ENCODE measurements around the gene KLHL29. TPM values are rescaled to one million over a fixed set of nuclear protein-coding genes. Genes with fewer than 3 reads are reported as not detected.

Gene KLHL29
- total RNA-seq, 1 experiment from 2014 or later = 16.7 TPM

DNA sequence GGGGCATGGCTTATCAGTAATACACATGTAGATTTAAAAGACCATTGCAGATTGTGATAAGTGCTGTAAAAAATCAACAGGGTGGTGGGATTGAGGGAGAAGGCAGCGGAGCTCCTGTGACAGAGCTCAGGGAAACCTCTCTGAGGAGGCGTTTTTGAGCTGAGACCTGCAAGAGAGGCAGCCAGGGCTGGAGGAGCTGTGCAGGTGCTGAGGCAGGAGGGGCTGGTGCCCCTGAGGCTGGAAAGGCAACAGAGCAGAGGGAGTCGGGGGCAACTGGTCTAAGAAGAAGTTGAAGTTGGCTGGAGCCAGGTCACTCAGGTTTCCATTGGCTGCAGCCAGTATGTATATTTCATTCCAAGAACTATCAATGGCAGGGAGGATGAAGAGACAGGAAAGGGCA is 47.6 kb downstream of the KLHL29 start:
- Histone ChIP-seq H3K4me2 (ENCODE audit: low read length) (no peak overlapping the region), H4K20me1 (ENCODE audit: insufficient read depth) (no peaks in the 10 kb centered on the region), H3K9me2 (ENCODE audit: insufficient read depth) (no peaks in the 10 kb centered on the region), H3K36me3 (ENCODE audit: control insufficient read depth in 1 of 2, insufficient read depth in 2 of 2, low read length in 2 of 2) (no peaks in the 10 kb centered on the region), H3K4me3 (replicated peaks in 1 of 2; ENCODE audit: low read depth in 1 of 2, low read length in 2 of 2) (no peak overlapping the region), H2AFZ (ENCODE audit: low read depth, low read length, poor library complexity, severe bottlenecking) (no peak overlapping the region), H3K9me3 (ENCODE audit: control insufficient read depth in 1 of 2, insufficient read depth in 1 of 2, low read depth in 1 of 2, low read length in 2 of 2) (no peaks in the 10 kb centered on the region), H3K4me1 (ENCODE audit: control insufficient read depth in 1 of 2, insufficient read depth in 2 of 2, low read length in 2 of 2) (no peaks in the 10 kb centered on the region), H3K27ac (ENCODE audit: low read depth, low read length) (no peak overlapping the region), H3K27me3 (ENCODE audit: insufficient read depth, low read length) (no peaks in the 10 kb centered on the region), H3K79me2 (ENCODE audit: insufficient read depth, low read length) (0 out of 2 replicates have a peak, but pooled peaks cover 16% of the 10 kb centered on the region), H3K9ac (ENCODE audit: low read length) (no peak overlapping the region)
- ChIA-PET CTCF (no interaction called here), POLR2A (no interaction called here), RAD21 (ENCODE audit: low non-redundant PET in 1 of 2, low total read pairs in 2 of 2, uncharacterized antibody in 2 of 2, unreplicated experiment in 2 of 2) (no interaction called here)
- intact Hi-C loops (cut with micrococcal nuclease) = no loop called here
- BruUV-seq (replicated peaks) = no TSS peak
- no peak for DNase-seq (ENCODE audit: low read depth, low spot score)
- no peak for ATAC-seq
- TF ChIP-seq ATF3 (IDR thresholded peaks at IDR 0.05) (no peak), REST (IDR thresholded peaks at IDR 0.05; ENCODE audit: low read depth) (no peak), YY1 (IDR thresholded peaks at IDR 0.05; ENCODE audit: extremely low read depth, insufficient replicate concordance, low read depth, low read length) (no peak), ZFX (IDR thresholded peaks at IDR 0.05) (no peak), FOSL1 (IDR thresholded peaks at IDR 0.05; ENCODE audit: low read depth) (no peak), ELF1 (IDR thresholded peaks at IDR 0.05; ENCODE audit: borderline replicate concordance, low read depth) (no peak), TCF7L2 (IDR thresholded peaks at IDR 0.05; ENCODE audit: borderline replicate concordance, extremely low read depth, insufficient read depth, insufficient read length) (no peak), SRF (IDR thresholded peaks at IDR 0.05; ENCODE audit: low read depth) (no peak), POLR2AphosphoS5 (IDR thresholded peaks at IDR 0.05; ENCODE audit: low read depth, low read length) (no peak), EGR1 (IDR thresholded peaks at IDR 0.05; ENCODE audit: low read depth) (no peak), RAD21 (IDR thresholded peaks at IDR 0.05; ENCODE audit: low read depth) (no peak), CTCF (IDR thresholded peaks at IDR 0.05 in 2 of 3, conservative IDR thresholded peaks at IDR 0.05 in 1 of 3; ENCODE audit: borderline replicate concordance in 1 of 3, insufficient read depth in 1 of 3, low read depth in 2 of 3, low read length in 2 of 3) (no peak), SIN3A (IDR thresholded peaks at IDR 0.05; ENCODE audit: low read depth) (no peak), SP1 (IDR thresholded peaks at IDR 0.05; ENCODE audit: low read depth) (no peak), CBX3 (IDR thresholded peaks at IDR 0.05; ENCODE audit: low read depth) (no peak), EZH2 (IDR thresholded peaks at IDR 0.05) (no peak), ZNF274 (IDR thresholded peaks at IDR 0.05; ENCODE audit: low read depth, low read length) (no peak)
- TF ChIP-seq, protein P1, sequence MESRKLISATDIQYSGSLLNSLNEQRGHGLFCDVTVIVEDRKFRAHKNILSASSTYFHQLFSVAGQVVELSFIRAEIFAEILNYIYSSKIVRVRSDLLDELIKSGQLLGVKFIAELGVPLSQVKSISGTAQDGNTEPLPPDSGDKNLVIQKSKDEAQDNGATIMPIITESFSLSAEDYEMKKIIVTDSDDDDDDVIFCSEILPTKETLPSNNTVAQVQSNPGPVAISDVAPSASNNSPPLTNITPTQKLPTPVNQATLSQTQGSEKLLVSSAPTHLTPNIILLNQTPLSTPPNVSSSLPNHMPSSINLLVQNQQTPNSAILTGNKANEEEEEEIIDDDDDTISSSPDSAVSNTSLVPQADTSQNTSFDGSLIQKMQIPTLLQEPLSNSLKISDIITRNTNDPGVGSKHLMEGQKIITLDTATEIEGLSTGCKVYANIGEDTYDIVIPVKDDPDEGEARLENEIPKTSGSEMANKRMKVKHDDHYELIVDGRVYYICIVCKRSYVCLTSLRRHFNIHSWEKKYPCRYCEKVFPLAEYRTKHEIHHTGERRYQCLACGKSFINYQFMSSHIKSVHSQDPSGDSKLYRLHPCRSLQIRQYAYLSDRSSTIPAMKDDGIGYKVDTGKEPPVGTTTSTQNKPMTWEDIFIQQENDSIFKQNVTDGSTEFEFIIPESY (IDR thresholded peaks at IDR 0.05; ENCODE audit: extremely low read depth, insufficient replicate concordance, low read length) = no peak
